Right lung (tissue), 5 donors: ENCODE measurements around the gene PSORS1C1. TPM values are rescaled to one million over a fixed set of nuclear protein-coding genes. Genes with fewer than 3 reads are reported as not detected.
"Not testable (repeated sequence)": the region's sequence is repeated elsewhere in the genome, so short reads cannot be mapped to it uniquely, and the experiment has no call there.

ENCODE experiments used
- DNase-seq, 2 donors: peaks; one replicate each; pipeline ENCODE4 v3.0.0-alpha.2; 2013
- polyA plus RNA-seq, 5 donors: library from polyadenylated mRNA; unstranded; fragments of 120-200 nt; gene quantifications; one replicate each; pipeline versions ENCODE4 v1.2.1 to v1.2.3, GENCODE V29; 2013; ENCODE audit warnings: inconsistent platforms in 1 of 5, low replicate concordance in 1 of 5; ENCODE audit not compliant: insufficient read length in 5 of 5, insufficient read depth in 1 of 5

PSORS1C1 gene
- polyA plus RNA-seq, 5 donors, result 0.09 to 1.1 (median 0.54) TPM

GRCh38 chr6:31158140-31158862 lies 43.7 kb downstream of the PSORS1C1 start, which contains the start of gene TCF19:
Gene TCF19 (plus strand): TSS chr6:31158589. CDS start chr6:31159470, 881 bp downstream.
- DNase-seq, result peak; percentile 100

- DNase-seq, result no peak
Observed at GRCh38 chr6:31158863-31159855, 44.6 kb downstream of the PSORS1C1 start.

GRCh38 chr6:31161216-31162126 lies 46.9 kb downstream of the PSORS1C1 start:
- no peak for DNase-seq

GRCh38 chr6:31162463-31163165 lies 48.0 kb downstream of the PSORS1C1 start:
- DNase-seq, result no peak

DNA sequence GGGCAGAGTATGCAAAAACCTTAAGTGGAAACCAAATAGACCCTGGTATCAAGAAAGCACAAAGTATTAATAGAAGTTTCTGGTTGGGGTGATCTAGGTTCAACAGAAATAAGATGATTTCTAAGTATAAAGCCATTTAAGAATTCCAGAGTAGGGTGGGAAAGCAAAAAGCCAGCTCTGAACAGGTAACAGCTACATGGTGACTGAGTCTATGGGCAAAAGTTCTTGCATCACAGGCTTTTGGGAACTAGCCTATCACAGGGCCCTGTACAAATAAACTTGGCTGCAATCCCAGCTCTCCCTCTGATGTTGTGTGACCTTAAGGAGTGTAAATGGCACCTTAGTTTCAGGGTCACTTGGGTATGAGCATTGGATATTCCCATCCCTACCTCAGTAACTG lies 49.3 kb downstream of the PSORS1C1 start:
- no peak for DNase-seq

- not testable (repeated sequence) for DNase-seq
Observed at GRCh38 chr6:31164475-31165063, 50.0 kb downstream of the PSORS1C1 start.

DNA sequence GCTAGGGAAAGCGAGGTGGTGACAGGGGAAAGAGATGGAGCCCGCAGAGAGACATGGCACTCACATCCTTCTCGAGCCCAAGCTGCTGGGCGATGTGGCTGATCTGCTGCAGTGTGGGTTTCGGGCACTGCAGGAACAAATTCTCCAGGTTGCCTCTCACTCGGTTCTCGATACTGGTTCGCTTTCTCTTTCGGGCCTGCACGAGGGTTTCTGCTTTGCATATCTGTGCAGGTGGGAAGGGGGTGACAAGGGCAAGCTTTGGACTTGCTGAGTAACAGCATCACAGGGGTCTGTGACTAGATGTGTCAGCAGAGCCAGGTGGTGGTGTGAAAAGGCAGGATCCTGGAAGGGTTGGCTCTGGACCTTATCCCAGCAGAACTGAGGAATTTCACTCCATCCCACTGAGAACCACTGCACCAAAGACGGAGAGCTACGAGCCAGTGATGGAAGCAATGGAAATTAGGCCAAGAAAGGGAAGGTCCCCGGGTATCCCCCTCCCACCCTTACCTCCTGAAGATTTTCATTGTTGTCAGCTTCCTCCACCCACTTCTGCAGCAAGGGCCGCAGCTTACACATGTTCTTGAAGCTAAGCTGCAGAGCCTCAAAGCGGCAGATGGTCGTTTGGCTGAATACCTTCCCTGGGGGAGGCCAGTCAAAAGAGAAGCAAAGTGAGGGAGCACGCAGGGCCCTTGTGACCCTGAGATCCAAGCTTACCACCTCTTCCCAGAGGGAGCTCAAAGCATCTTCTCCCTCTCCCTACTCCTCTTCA lies 50.6 kb downstream of the PSORS1C1 start:
- not testable (repeated sequence) for DNase-seq

- no peak for DNase-seq
Observed at GRCh38 chr6:31165986-31166385, 51.4 kb downstream of the PSORS1C1 start.

- no peak for DNase-seq
Observed at GRCh38 chr6:31168606-31169005, 54.0 kb downstream of the PSORS1C1 start.

GRCh38 chr6:31169123-31169857 lies 54.7 kb downstream of the PSORS1C1 start:
- no peak for DNase-seq

DNA sequence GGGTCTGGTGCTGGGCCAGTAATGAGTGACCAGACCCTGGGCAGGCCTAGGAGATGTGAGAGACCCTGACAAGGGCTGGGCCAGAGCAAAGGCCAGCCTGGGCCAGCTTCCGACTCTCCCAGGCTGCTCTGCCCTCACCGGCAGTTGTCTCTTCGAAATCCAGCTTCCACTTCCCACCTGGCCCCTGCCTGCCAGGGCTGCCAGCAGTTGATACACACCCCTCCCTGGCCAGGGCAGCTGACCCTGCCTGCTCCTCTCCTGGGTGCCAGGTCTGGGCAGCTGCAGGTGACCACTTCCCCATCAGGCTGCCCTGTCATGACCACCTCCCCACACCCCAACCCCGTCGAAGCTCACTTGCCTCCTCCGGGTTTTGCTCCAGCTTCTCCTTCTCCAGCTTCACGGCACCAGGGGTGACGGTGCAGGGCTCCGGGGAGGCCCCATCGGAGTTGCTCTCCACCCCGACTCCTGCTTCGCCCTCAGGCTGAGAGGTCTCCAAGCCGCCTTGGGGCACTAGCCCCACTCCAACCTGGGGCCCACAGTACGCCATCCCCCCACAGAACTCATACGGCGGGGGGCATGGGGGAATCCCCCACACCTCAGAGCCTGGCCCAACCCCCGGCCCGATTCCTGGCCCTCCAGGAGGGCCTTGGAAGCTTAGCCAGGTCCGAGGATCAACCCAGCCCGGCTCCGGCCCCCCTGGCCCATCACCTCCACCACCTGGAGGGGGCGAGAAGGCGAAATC lies 55.4 kb downstream of the PSORS1C1 start:
- DNase-seq, result not testable (repeated sequence)

DNA sequence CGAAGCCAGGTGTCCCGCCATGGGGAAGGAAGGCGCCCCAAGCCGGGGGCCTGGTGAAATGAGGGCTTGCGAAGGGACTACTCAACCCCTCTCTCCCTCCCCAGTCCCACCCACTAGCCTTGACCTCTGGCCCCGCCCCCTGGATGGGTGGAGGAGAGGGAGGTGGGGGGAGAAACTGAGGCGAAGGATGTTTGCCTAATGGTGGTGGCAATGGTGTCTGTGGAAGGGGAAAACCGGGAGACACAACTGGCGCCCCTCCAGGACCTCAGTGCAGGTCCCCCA lies 55.9 kb downstream of the PSORS1C1 start, which contains the start of gene POU5F1:
Gene POU5F1, minus strand, starts transcription at position 83 of the 282 bp plus-strand sequence. Its CDS starts 62 bp downstream, at position 21.
- DNase-seq, result no peak

GRCh38 chr6:31170987-31171671 lies 56.5 kb downstream of the PSORS1C1 start:
- DNase-seq, result no peak

- DNase-seq, result no peak
Observed at GRCh38 chr6:31171931-31172905, 57.6 kb downstream of the PSORS1C1 start.

GRCh38 chr6:31172973-31173384 lies 58.4 kb downstream of the PSORS1C1 start:
- DNase-seq, result no peak

DNA sequence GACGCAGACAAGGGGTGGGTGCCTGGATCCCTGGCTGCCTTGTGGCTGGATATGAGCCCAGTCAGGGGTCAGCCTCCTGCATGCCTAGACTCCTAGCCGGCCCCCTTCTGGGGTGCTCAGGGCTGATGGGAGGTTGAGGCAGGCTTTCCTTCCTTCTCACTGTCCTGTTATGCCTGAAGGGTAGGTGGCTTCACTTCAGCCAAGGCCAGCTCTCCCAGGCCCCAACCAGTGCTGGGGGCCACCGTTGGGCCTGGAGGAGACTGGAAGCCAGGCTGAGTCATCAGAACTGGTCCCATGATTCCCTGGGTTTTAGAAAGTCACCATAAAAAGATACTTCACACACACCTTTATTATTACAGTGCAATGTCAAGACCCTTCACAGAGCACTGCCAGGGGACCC lies 58.8 kb downstream of the PSORS1C1 start:
- no peak for DNase-seq
